ENCODE data around the gene ANKRD13B.

GRCh38 chr17:29585080-29585751 is 7.7 kb upstream of the ANKRD13B start:
- no peak for TF ChIP-seq CTCF (IDR thresholded peaks at IDR 0.05)
- TF ChIP-seq POLR2A (IDR thresholded peaks at IDR 0.05), result no peak

All from transverse colon (tissue), 3 donors.